GM12872 (cell line): ENCODE measurements around the gene APOOL.

ENCODE experiments used
- TF ChIP-seq, protein P1 (sequence below): IDR thresholded peaks from 3 replicates; pipeline ENCODE4 v1.5.1; 2011; ENCODE audit warnings: low read depth, mild to moderate bottlenecking, low read length, moderate library complexity; ENCODE audit not compliant: insufficient read depth

The APOOL gene

DNA sequence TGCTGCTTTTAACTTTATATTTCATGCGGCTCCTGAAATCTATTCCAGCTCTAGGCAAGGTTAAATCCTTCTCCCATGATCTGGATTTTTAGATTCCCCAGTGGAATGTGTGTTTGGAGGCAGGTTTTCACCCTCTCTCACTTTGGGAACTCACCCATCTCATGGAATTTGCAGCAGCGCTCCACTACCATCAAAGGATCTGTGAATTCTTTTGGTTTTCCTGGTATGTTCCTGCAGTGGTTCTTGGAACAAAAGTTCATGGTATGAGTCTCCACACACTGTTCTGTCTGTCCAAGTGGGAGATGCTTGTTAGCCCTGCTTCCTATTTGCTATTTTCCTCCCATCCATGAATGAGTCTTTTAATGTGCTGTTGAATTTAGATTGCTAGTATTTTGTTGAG lies 14.0 kb downstream of the APOOL start:
- TF ChIP-seq, protein P1, sequence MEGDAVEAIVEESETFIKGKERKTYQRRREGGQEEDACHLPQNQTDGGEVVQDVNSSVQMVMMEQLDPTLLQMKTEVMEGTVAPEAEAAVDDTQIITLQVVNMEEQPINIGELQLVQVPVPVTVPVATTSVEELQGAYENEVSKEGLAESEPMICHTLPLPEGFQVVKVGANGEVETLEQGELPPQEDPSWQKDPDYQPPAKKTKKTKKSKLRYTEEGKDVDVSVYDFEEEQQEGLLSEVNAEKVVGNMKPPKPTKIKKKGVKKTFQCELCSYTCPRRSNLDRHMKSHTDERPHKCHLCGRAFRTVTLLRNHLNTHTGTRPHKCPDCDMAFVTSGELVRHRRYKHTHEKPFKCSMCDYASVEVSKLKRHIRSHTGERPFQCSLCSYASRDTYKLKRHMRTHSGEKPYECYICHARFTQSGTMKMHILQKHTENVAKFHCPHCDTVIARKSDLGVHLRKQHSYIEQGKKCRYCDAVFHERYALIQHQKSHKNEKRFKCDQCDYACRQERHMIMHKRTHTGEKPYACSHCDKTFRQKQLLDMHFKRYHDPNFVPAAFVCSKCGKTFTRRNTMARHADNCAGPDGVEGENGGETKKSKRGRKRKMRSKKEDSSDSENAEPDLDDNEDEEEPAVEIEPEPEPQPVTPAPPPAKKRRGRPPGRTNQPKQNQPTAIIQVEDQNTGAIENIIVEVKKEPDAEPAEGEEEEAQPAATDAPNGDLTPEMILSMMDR, result no peak

- TF ChIP-seq, protein P1, result no peak
Measured at GRCh38 chrX:85018471-85018870, 14.8 kb downstream of the APOOL start.

DNA sequence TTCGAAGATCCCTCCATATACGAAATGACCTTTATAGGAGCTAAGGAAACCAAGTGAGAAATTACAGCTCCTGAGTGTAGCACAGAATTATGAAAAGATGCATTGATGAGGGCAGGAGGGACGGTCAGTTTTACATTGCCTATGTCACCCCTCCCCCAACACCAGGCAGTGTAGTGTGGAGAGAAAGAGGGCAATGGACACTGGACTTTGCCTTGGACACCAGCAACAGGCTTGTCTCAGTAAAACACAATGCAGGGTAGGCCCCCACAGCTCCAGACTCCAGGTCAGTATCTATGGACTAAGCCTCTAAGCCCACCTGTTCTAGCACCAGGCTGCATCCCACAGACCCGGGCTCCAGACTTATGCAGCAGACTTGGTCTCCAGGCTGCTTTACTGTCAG lies 16.5 kb downstream of the APOOL start:
- TF ChIP-seq, protein P1, result no peak

GRCh38 chrX:85024044-85024443 lies 20.4 kb downstream of the APOOL start:
- TF ChIP-seq, protein P1, result no peak

DNA sequence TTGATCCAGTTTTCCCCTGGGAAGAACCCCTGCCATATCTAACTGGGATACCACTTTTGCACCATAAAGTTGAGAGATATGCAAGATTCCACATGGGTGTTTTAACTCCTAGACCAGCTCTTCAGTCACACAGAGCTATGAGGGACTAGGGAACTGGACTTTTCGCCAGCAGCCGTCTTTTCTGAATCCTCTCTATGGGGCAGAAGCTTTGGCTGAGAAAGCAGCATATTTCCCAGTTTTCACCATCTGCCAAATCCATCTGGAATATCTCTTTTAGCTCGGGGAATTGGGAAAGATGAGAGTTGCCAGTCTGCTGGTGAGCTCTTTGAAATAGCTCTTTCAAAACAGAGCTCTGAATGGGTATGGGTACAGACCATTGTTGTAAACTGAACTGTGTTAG lies 20.9 kb downstream of the APOOL start:
- TF ChIP-seq, protein P1, result no peak

DNA sequence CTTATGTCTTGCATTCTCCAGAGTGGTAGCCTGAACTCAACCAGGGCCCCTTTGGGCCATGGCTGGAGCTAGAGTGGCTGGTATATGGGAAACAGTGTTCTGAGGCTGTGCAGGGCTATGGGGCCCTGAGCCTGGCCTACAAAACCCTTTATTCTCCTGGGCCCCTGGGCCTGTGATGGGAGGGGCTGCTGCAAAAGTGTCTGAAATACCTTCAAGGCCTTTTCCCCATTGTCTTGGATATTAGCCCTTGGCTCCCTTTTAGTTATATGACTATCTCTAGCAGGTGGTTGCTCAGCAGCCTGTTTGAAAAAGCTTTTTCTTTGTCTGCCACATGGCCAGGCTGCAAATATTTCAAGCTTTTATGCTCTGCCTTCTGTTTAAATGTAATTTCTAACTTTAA lies 22.5 kb downstream of the APOOL start:
- TF ChIP-seq, protein P1, result no peak

DNA sequence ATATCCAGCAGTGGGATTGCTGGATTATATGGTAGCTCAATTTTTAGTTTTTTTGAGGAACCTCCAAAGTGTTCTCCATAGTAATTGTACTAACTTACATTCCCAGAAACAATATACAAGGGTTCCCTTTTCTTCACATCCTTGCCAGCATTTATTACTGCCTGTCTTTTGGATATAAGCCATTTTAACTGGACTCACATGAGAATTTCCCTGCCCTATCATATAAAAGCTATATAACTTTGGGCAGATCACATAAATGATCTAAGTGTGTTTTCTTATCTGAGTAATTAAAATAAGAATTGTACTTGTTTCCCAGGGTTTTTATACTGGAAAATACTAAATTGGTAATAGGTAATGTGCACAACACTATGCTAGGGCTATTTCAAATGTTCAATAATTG lies 25.4 kb downstream of the APOOL start:
- TF ChIP-seq, protein P1, result no peak

GRCh38 chrX:85031505-85031904 lies 27.8 kb downstream of the APOOL start:
- TF ChIP-seq, protein P1, result no peak
